ENCODE data around the gene SLC29A4. TPM values are rescaled to one million over a fixed set of nuclear protein-coding genes. Genes with fewer than 3 reads are reported as not detected.
"Not testable (repeated sequence)": the region's sequence is repeated elsewhere in the genome, so short reads cannot be mapped to it uniquely, and the experiment has no call there.

The SLC29A4 gene
- total RNA-seq, 1 experiment from 2014 or later = 0.56 TPM

GRCh38 chr7:5255832-5256231, 26.9 kb upstream of the SLC29A4 start:
- DNase-seq (ENCODE audit: unreplicated experiment) = peak; percentile 82
- Mint-ChIP-seq H3K9me3 (ENCODE audit: unreplicated experiment) (no peaks in the 10 kb centered on the region), H3K27ac (ENCODE audit: low read depth, unreplicated experiment) (peak overlapping the region; percentile 71), H3K4me1 (ENCODE audit: insufficient read depth, unreplicated experiment) (peaks cover 6% of the 10 kb centered on the region), H3K4me3 (ENCODE audit: unreplicated experiment) (no peak overlapping the region), H3K27me3 (ENCODE audit: insufficient read depth, unreplicated experiment) (no peaks in the 10 kb centered on the region), H3K36me3 (ENCODE audit: insufficient read depth, unreplicated experiment) (peaks cover 6% of the 10 kb centered on the region)
- ChIA-PET POLR2A (no interaction called here), CTCF (interaction anchor here (4.7 kb wide), 1 partner anchor 15 kb away, joined by 23 read pairs; no protein-coding TSS in a partner anchor)
- no TSS peak for BruUV-seq (replicated peaks)
- intact Hi-C loops (cut with micrococcal nuclease) = no loop called here
- no peak for TF ChIP-seq CTCF (IDR thresholded peaks at IDR 0.05; ENCODE audit: unreplicated experiment)

- peaks cover 12% of the 10 kb centered on the region for H3K36me3 Mint-ChIP-seq (ENCODE audit: insufficient read depth, unreplicated experiment)
- BruUV-seq (replicated peaks); H3K4me1 Mint-ChIP-seq (ENCODE audit: insufficient read depth, unreplicated experiment); H3K9me3 Mint-ChIP-seq (ENCODE audit: unreplicated experiment); intact Hi-C loops (cut with micrococcal nuclease); H3K27me3 Mint-ChIP-seq (ENCODE audit: insufficient read depth, unreplicated experiment); DNase-seq (ENCODE audit: unreplicated experiment); POLR2A ChIA-PET; H3K4me3 Mint-ChIP-seq (ENCODE audit: unreplicated experiment); H3K27ac Mint-ChIP-seq (ENCODE audit: low read depth, unreplicated experiment); CTCF ChIA-PET: not testable (repeated sequence)
These were observed 22.1 kb upstream of the SLC29A4 start for GRCh38 chr7:5260530-5261068.

- POLR2A ChIA-PET; H3K36me3 Mint-ChIP-seq (ENCODE audit: insufficient read depth, unreplicated experiment); DNase-seq (ENCODE audit: unreplicated experiment); intact Hi-C loops (cut with micrococcal nuclease); H3K27ac Mint-ChIP-seq (ENCODE audit: low read depth, unreplicated experiment); H3K4me3 Mint-ChIP-seq (ENCODE audit: unreplicated experiment); H3K4me1 Mint-ChIP-seq (ENCODE audit: insufficient read depth, unreplicated experiment); H3K9me3 Mint-ChIP-seq (ENCODE audit: unreplicated experiment); BruUV-seq (replicated peaks): not testable (repeated sequence)
- CTCF ChIA-PET = interaction anchor here (1.1 kb wide), 1 partner anchor 134 kb away, joined by 3 read pairs; no protein-coding TSS in a partner anchor
- peaks cover 13% of the 10 kb centered on the region for H3K27me3 Mint-ChIP-seq (ENCODE audit: insufficient read depth, unreplicated experiment)
These were observed 19.7 kb upstream of the SLC29A4 start for GRCh38 chr7:5263066-5263465.

GRCh38 chr7:5265320-5266190, 17.2 kb upstream of the SLC29A4 start:
- no peak for TF ChIP-seq CTCF (IDR thresholded peaks at IDR 0.05; ENCODE audit: unreplicated experiment)
- Mint-ChIP-seq H3K4me3 (ENCODE audit: unreplicated experiment) (no peak overlapping the region), H3K36me3 (ENCODE audit: insufficient read depth, unreplicated experiment) (peaks cover 6% of the 10 kb centered on the region), H3K27me3 (ENCODE audit: insufficient read depth, unreplicated experiment) (peaks cover 13% of the 10 kb centered on the region), H3K27ac (ENCODE audit: low read depth, unreplicated experiment) (no peak overlapping the region), H3K9me3 (ENCODE audit: unreplicated experiment) (no peaks in the 10 kb centered on the region), H3K4me1 (ENCODE audit: insufficient read depth, unreplicated experiment) (no peaks in the 10 kb centered on the region)
- ChIA-PET CTCF (no interaction called here), POLR2A (no interaction called here)
- intact Hi-C loops (cut with micrococcal nuclease) = no loop called here
- DNase-seq (ENCODE audit: unreplicated experiment) = no peak
- no TSS peak for BruUV-seq (replicated peaks)
